Gastroesophageal sphincter (tissue), 4 donors: Measurements from ENCODE around the gene ADCY9. TPM values are rescaled to one million over a fixed set of nuclear protein-coding genes. Genes with fewer than 3 reads are reported as not detected.

Experiments
- ATAC-seq: fragments of 150-250 bp; one replicate; pipeline ENCODE4 v1.9.1; 2016; ENCODE audit warnings: mild to moderate bottlenecking, moderate library complexity
- H3K27ac ChIP-seq, 4 donors: fragments of 200-600 bp; sonication (generic) in 3 of 4; 1 replicate in 3 of 4; 2 replicates in 1 of 4; pipeline ENCODE4 v1.5.1; 2016 to 2019
- H3K27me3 ChIP-seq: fragments of 200-600 bp; sonication (generic); one replicate; pipeline ENCODE4 v1.5.1; 2019
- H3K36me3 ChIP-seq, 2 donors: fragments of 200-600 bp; sonication (generic); one replicate each; pipeline ENCODE4 v1.5.1; 2019; ENCODE audit warnings: control low read depth in 1 of 2
- H3K4me1 ChIP-seq, 3 donors: fragments of 200-600 bp; sonication (generic); 1 replicate in 2 of 3; 2 replicates in 1 of 3; pipeline ENCODE4 v1.5.1; 2016 to 2019; ENCODE audit warnings: control low read depth in 2 of 3
- H3K4me3 ChIP-seq, 2 donors: fragments of 200-600 bp; sonication (generic); one replicate each; pipeline ENCODE4 v1.5.1; 2019; ENCODE audit warnings: mild to moderate bottlenecking in 1 of 2, moderate library complexity in 1 of 2
- H3K9me3 ChIP-seq, 3 donors: fragments of 200-600 bp; sonication (generic); one replicate each; pipeline ENCODE4 v1.5.1; 2017 to 2019; ENCODE audit warnings: control low read depth in 2 of 3
- EP300 ChIP-seq: sonication (generic); formaldehyde crosslinking; IDR thresholded peaks from one replicate; pipeline ENCODE4 v1.6.1; 2017; ENCODE audit warnings: antibody characterized with exemption, mild to moderate bottlenecking
- POLR2A ChIP-seq, 2 donors: fragments of 450-650 bp; IDR thresholded peaks; one replicate each; pipeline ENCODE4 v1.6.1; 2017; ENCODE audit warnings: antibody characterized with exemption in 2 of 2, mild to moderate bottlenecking in 2 of 2, moderate library complexity in 1 of 2
- POLR2AphosphoS5 ChIP-seq: sonication (generic); formaldehyde crosslinking; IDR thresholded peaks from one replicate; pipeline ENCODE4 v1.6.1; 2017; ENCODE audit warnings: antibody characterized with exemption
- WGBS, 2 donors: methylation state at CpG; one replicate each; pipeline ENCODE4 v1.1.5; 2018; ENCODE audit warnings: low coverage in 1 of 2; 5-methylcytosine and 5-hydroxymethylcytosine counted together
- total RNA-seq, 4 donors: library from RNA; depleted of rRNA; stranded (reverse); fragments of >200 nt; gene quantifications; one replicate each; pipeline ENCODE4 v1.1.0, GENCODE V29; 2016
- TF ChIP-seq, protein P1 (sequence below), 4 experiments: fragments of 200-600 bp in 2 of 4; fragments of 450-650 bp in 2 of 4; sonication (generic) in 1 of 4; IDR thresholded peaks; one replicate each; pipeline ENCODE4 v1.5.1; 2017 to 2019; ENCODE audit warnings: antibody characterized with exemption in 4 of 4, mild to moderate bottlenecking in 2 of 4, moderate library complexity in 2 of 4

The ADCY9 gene
- total RNA-seq, 4 donors from 2014 or later, result 33.0 to 83.5 (median 43.4) TPM

DNA sequence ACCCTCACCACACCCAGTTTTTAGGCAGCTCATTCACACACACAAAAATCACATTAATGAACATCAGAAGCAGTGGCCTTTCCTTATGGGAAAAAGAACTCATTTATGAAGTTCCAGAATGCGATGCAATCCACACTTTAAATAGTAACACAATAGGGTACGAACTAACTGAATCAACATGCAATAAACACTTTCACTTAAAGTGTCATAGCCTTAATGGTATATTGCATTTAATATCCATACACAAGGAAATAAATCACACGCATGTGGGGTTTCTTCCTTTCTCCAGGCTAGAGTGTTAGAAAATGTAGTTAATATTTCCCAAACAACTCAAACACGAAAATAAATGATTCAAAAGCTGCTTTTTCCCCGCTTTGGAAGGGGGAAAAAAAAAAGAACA lies 19.7 kb downstream of the ADCY9 start:
- H3K27me3 ChIP-seq, result no peaks in the 10 kb centered on the region
- no peaks in the 10 kb centered on the region for H3K36me3 ChIP-seq
- 44 to 51% methylated on average over 5 of the region's 5 CpGs for WGBS, 2 donors
- no peak for TF ChIP-seq POLR2AphosphoS5
- TF ChIP-seq, protein P1, sequence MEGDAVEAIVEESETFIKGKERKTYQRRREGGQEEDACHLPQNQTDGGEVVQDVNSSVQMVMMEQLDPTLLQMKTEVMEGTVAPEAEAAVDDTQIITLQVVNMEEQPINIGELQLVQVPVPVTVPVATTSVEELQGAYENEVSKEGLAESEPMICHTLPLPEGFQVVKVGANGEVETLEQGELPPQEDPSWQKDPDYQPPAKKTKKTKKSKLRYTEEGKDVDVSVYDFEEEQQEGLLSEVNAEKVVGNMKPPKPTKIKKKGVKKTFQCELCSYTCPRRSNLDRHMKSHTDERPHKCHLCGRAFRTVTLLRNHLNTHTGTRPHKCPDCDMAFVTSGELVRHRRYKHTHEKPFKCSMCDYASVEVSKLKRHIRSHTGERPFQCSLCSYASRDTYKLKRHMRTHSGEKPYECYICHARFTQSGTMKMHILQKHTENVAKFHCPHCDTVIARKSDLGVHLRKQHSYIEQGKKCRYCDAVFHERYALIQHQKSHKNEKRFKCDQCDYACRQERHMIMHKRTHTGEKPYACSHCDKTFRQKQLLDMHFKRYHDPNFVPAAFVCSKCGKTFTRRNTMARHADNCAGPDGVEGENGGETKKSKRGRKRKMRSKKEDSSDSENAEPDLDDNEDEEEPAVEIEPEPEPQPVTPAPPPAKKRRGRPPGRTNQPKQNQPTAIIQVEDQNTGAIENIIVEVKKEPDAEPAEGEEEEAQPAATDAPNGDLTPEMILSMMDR (IDR thresholded peaks at IDR 0.05), result no peak
- no peak for ATAC-seq
- H3K9me3 ChIP-seq, result no peaks in the 10 kb centered on the region
- peaks cover 0 to 85% (median 15%) of the 10 kb centered on the region in 3 donors for H3K4me1 ChIP-seq
- H3K27ac ChIP-seq, result peak overlapping the region in 2 of 4 donors; percentile 26 to 29
- no peak overlapping the region for H3K4me3 ChIP-seq

DNA sequence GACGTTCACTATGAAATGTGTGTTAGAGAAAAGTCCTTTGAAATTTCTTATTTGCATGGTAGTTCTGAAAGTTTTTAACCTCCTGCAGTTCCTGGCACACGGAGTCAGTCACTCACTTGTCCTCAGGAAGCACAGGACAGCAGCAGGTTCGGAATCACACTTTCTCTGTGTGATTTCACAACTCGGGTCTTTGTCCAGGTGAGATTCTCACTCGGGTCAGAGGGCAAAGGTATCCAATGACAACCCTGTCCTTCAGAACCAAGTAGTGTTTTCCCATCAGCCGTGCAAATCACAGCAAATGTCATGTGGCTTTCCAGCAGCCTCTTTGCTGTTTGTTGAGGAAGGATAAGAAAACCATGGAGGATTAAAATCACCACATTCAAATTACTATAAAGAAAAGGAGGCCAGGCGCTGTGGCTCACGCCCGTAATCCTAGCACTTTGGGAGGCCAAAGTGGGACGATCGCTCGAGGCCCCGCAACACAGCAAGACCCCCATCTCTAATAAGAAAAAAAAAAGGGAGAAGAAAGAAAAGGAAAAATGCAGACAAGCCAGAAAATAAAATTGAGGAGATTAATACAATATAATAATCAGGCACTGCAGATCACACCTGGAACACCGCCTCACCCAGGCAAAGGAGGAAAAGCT lies 22.0 kb downstream of the ADCY9 start:
- WGBS, 2 donors, result 54 to 75% methylated on average over 9 to 13 of the region's 14 CpGs
- peak overlapping the region in 1 of 2 donors; percentile 21 for H3K4me3 ChIP-seq

DNA sequence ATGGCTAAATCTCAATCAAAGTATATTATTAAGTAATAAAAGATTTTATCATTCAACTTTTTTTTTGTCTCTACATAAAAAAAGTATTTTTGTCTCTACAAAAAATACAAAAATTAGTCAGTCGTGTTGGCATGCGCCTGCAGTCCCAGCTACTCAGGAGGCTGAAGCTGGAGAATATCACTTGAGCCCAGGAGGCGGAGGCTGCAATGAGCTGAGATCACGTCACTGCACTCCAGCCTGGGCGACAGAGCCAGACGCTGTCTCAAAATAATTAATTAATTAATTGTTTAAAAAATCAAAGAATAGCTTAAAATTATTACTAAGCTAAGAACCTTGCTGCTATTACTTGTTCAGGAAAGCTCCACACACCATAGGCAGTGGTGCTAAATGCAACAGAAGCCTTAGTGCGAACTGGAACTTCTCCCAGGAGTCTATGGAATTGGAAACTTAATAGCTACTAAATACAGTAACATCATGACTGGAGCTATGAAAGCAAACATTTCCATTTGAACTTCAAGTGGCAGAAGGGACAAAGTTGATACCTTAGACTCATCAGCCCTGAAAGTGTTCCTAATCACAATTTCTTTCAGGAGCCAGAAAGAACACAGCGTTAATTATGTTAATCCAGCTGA lies 22.6 kb downstream of the ADCY9 start:
- 27 to 40% methylated on average over 7 to 8 of the region's 8 CpGs for WGBS, 2 donors
- TF ChIP-seq POLR2AphosphoS5 (no peak), EP300 (no peak), POLR2A (IDR thresholded peaks at IDR 0.05) (no peak)
- TF ChIP-seq, protein P1 (IDR thresholded peaks at IDR 0.05), result no peak
- Histone ChIP-seq H3K9me3 (no peaks in the 10 kb centered on the region), H3K4me3 (peak overlapping the region; percentile 21 to 26), H3K36me3 (no peaks in the 10 kb centered on the region), H3K4me1 (peaks cover 0 to 94% (median 34%) of the 10 kb centered on the region in 3 donors), H3K27ac (peak overlapping the region; percentile 73 to 78 (median 78)), H3K27me3 (no peaks in the 10 kb centered on the region)
- peak; percentile 73 for ATAC-seq

More for the DNA sequence above, 22.0 kb downstream of the ADCY9 start:
- Histone ChIP-seq H3K9me3 (no peaks in the 10 kb centered on the region), H3K27ac (peak overlapping the region; percentile 73 to 78 (median 78)), H3K27me3 (no peaks in the 10 kb centered on the region), H3K36me3 (no peaks in the 10 kb centered on the region), H3K4me1 (peaks cover 0 to 96% (median 34%) of the 10 kb centered on the region in 3 donors)
- ATAC-seq, result no peak
- TF ChIP-seq, protein P1 (IDR thresholded peaks at IDR 0.05), result no peak
- TF ChIP-seq POLR2AphosphoS5 (no peak), POLR2A (IDR thresholded peaks at IDR 0.05) (no peak), EP300 (no peak)

DNA sequence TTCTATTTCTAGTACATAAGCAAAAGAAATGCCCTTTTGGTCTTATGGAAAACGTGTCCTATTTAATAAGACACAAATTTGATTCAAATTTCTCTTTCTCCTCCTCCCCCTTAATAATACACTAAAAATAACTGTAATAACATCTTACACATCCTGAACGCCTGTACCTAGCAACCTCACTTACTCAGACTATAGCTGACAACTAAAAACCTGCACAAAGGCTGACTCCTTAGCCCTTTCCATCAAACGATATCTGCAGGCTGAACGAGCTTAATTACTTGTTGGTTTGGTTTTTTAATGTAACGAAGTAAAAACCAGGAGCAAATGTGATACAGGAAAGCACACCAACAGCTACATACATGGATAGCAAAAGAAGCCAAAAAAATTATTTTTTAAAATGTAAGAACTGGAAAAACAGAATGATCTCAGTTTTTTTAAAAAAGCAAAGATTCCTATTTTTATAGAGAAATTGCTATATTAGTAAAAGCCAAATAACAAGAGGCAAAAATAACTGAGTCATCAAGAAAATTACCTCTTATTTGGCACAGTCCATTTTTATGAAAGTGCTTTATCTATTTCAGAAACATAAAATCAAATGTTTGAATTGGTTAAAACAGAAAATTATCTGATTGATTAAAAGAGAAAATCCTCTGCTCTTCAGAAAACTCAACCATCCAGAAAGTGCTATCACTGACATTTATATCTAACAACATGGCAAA lies 23.5 kb downstream of the ADCY9 start:
- 43 to 55% methylated on average over 4 to 5 of the region's 5 CpGs for WGBS, 2 donors
- TF ChIP-seq POLR2A (IDR thresholded peaks at IDR 0.05) (no peak), POLR2AphosphoS5 (no peak), EP300 (no peak)
- TF ChIP-seq, protein P1 (IDR thresholded peaks at IDR 0.05), result no peak
- no peak for ATAC-seq
- H3K9me3 ChIP-seq, result no peaks in the 10 kb centered on the region
- H3K36me3 ChIP-seq, result no peaks in the 10 kb centered on the region
- H3K4me3 ChIP-seq, result no peak overlapping the region
- H3K4me1 ChIP-seq, result peaks cover 0 to 94% (median 34%) of the 10 kb centered on the region in 3 donors
- H3K27me3 ChIP-seq, result no peaks in the 10 kb centered on the region
- H3K27ac ChIP-seq, result peak overlapping the region in 2 of 4 donors; percentile 78
